Uterus (tissue), 4 donors: ENCODE results near the gene ABAT. TPM values are rescaled to one million over a fixed set of nuclear protein-coding genes. Genes with fewer than 3 reads are reported as not detected.

ENCODE experiments used
- DNase-seq, 2 donors: peaks; one replicate each; pipeline ENCODE4 v3.0.0-alpha.2; 2019 to 2020
- H3K27ac ChIP-seq, 2 donors: fragments of 200-600 bp; sonication (generic); 1 replicate in 1 of 2; 2 replicates in 1 of 2; pipeline ENCODE4 v1.5.1; 2016 to 2018
- H3K27me3 ChIP-seq, 2 donors: fragments of 200-600 bp; sonication (generic); one replicate each; pipeline ENCODE4 v1.5.1; 2018 to 2019; ENCODE audit warnings: control low read depth in 1 of 2
- H3K36me3 ChIP-seq, 2 donors: fragments of 200-600 bp; sonication (generic); one replicate each; pipeline ENCODE4 v1.5.1; 2019; ENCODE audit warnings: control low read depth in 1 of 2
- H3K4me1 ChIP-seq, 2 donors: fragments of 200-600 bp; sonication (generic); one replicate each; pipeline ENCODE4 v1.5.1; 2018 to 2019; ENCODE audit warnings: control low read depth in 1 of 2
- H3K4me3 ChIP-seq, 2 donors: fragments of 200-600 bp; sonication (generic); 1 replicate in 1 of 2; 2 replicates in 1 of 2; pipeline ENCODE4 v1.5.1; 2018 to 2019; ENCODE audit warnings: mild to moderate bottlenecking in 1 of 2
- H3K9me3 ChIP-seq, 2 donors: fragments of 200-600 bp; sonication (generic); one replicate each; pipeline ENCODE4 v1.5.1; 2019; ENCODE audit warnings: control low read depth in 1 of 2
- POLR2A ChIP-seq, 2 donors: fragments of 450-650 bp; IDR thresholded peaks; one replicate each; pipeline ENCODE4 v1.6.1; 2016; ENCODE audit warnings: antibody characterized with exemption in 2 of 2, mild to moderate bottlenecking in 1 of 2, moderate library complexity in 1 of 2
- intact Hi-C: fragments of 100-400 bp; cut with DNase I; formaldehyde crosslinking; loops from one replicate; pipeline ENCODE4 v1.15.1; 2023; ENCODE audit warnings: low total_unique reads
- total RNA-seq, 4 donors: library from RNA; depleted of rRNA in 3 of 4; stranded (reverse); fragments of >200 nt in 3 of 4; gene quantifications; one replicate each; pipeline versions ENCODE4 v1.1.0 to v1.2.4, GENCODE V29; 2014 to 2023
- TF ChIP-seq, protein P1 (sequence below), 4 experiments: fragments of 200-600 bp in 2 of 4; fragments of 450-650 bp in 2 of 4; sonication (generic) in 2 of 4; IDR thresholded peaks; one replicate each; pipeline ENCODE4 v1.5.1; 2016 to 2019; ENCODE audit warnings: antibody characterized with exemption in 4 of 4, mild to moderate bottlenecking in 2 of 4, moderate library complexity in 1 of 4
- donor health status: DM: yes; HTN: yes; CAD: no.

ABAT gene
- total RNA-seq, 4 donors from 2014 or later, result 1.0 to 11.0 (median 6.7) TPM

DNA sequence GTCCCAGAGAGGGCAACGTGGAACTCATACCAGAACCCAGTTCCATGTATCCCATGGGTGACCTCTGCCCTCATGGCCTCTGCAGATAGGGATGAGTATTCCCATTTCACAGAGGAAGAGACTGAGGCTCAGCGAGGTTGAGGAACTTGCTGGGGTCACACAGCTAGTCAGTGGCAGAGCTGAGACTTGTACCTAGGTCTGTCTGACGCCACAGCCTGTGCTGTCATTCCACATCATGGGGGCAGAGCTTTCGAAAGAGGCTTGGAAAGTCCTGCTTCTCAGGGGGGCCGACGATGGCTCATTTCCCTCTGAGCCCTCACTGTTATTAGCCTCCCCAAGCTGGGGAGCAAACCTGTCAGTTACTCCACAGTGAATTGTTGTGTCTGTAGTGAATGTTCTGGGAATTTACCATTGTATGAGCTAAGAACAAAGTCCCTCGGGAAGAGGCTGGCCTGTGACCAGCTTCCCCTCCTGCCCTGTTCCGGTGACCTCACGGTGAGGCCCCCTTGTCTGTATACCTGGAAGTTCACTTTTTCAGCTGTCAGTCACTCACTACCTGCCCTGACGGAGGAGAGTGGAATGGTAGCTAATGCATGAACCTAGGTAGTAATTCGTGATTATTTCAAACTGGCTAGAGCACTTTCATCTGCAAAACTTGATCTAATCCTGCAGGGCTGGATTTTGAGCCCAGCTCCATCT is 44.0 kb upstream of the ABAT start:
- Histone ChIP-seq H3K36me3 (no peaks in the 10 kb centered on the region), H3K4me3 (no peak overlapping the region), H3K9me3 (no peaks in the 10 kb centered on the region), H3K4me1 (no peaks in the 10 kb centered on the region), H3K27ac (no peak overlapping the region), H3K27me3 (no peaks in the 10 kb centered on the region)
- no peak for TF ChIP-seq POLR2A (IDR thresholded peaks at IDR 0.05)
- TF ChIP-seq, protein P1, sequence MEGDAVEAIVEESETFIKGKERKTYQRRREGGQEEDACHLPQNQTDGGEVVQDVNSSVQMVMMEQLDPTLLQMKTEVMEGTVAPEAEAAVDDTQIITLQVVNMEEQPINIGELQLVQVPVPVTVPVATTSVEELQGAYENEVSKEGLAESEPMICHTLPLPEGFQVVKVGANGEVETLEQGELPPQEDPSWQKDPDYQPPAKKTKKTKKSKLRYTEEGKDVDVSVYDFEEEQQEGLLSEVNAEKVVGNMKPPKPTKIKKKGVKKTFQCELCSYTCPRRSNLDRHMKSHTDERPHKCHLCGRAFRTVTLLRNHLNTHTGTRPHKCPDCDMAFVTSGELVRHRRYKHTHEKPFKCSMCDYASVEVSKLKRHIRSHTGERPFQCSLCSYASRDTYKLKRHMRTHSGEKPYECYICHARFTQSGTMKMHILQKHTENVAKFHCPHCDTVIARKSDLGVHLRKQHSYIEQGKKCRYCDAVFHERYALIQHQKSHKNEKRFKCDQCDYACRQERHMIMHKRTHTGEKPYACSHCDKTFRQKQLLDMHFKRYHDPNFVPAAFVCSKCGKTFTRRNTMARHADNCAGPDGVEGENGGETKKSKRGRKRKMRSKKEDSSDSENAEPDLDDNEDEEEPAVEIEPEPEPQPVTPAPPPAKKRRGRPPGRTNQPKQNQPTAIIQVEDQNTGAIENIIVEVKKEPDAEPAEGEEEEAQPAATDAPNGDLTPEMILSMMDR (IDR thresholded peaks at IDR 0.05), result no peak
- intact Hi-C loops, result no loop called here
- DNase-seq, result no peak

DNA sequence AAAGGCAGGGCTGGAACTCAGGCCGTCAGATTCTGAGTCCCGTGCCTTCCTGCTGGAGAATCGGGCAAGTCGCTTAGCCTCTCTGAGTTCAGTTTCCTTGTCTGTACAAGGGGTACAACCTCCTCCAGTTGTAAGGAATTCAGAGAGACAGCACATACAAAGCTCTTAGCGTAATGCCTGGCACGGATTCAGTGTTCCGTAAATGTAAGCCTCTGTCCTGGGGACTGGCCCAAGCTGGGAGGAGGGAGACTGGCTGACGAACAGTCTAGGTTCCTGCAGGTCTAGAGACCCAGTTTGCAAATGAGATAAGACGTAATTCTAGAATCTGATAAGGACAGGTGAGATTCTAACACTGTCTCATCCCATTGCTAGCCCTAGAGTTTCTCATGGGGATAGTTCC is 43.0 kb upstream of the ABAT start:
- Histone ChIP-seq H3K36me3 (no peaks in the 10 kb centered on the region), H3K9me3 (no peaks in the 10 kb centered on the region), H3K4me1 (no peaks in the 10 kb centered on the region), H3K27me3 (no peaks in the 10 kb centered on the region), H3K27ac (no peak overlapping the region), H3K4me3 (no peak overlapping the region)
- TF ChIP-seq POLR2A (IDR thresholded peaks at IDR 0.05), result no peak
- TF ChIP-seq, protein P1 (IDR thresholded peaks at IDR 0.05), result no peak
- no peak for DNase-seq
- intact Hi-C loops, result no loop called here

DNA sequence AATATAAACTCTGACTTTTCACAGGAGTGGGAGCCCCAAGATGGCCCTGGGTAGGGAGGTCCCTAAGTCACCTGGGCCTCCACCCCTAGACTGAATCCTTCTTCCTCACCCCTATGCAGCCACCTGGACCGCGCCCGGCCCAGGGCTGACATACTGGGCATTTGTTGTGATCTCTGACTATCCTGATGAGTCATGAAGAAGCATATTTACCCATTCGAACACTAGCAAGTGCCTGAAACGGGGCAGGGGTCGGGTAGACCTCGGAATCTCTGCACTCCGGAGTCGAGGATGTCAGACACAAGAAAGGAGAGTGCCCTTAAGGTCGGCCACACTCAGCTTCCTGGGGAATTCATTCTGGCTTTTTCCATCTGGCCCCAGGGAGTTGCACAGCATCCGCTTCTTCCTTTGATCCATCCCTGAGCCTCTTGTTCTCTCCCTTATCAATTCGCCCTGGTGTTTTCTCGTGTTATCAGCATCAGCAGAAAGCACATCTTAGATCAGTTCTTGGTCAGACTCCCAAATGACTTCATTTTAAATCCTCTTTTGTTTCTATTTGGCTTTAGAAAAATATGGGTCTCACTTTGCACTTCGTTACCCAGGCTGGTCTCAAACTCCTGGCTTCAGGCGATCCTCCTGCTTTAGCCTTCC is 42.5 kb upstream of the ABAT start:
- Histone ChIP-seq H3K9me3 (no peaks in the 10 kb centered on the region), H3K36me3 (no peaks in the 10 kb centered on the region), H3K27ac (no peak overlapping the region), H3K27me3 (no peaks in the 10 kb centered on the region), H3K4me1 (no peaks in the 10 kb centered on the region), H3K4me3 (no peak overlapping the region)
- TF ChIP-seq, protein P1 (IDR thresholded peaks at IDR 0.05), result no peak
- TF ChIP-seq POLR2A (IDR thresholded peaks at IDR 0.05), result no peak
- no peak for DNase-seq
- intact Hi-C loops, result no loop called here

DNA sequence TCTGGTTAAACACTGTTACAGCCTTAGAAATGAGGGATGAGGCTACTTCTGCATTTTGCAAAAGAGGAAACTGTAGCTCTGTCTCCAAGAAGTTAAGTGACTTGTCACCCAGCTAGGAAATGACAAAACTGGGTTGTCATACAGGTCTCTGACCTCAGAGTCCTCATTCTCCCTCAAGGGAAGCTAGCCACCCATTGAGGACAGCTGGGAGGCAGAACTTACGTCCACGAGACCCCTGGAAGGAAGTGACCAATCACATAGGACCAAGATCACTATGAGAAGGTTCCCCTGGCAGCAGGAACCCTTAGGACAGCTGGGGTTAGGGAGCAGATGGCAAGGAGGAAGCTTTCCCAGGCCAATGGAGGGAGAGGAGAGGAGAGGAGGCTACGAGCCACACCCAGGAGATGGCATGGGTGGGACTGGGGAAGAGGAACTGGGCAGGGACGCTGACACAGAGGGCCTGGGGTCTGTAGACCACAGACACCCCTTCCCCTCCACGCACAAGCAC is 41.7 kb upstream of the ABAT start:
- Histone ChIP-seq H3K27ac (no peak overlapping the region), H3K36me3 (no peaks in the 10 kb centered on the region), H3K4me3 (no peak overlapping the region), H3K9me3 (no peaks in the 10 kb centered on the region), H3K4me1 (no peaks in the 10 kb centered on the region), H3K27me3 (no peaks in the 10 kb centered on the region)
- TF ChIP-seq, protein P1 (IDR thresholded peaks at IDR 0.05), result no peak
- no peak for DNase-seq
- intact Hi-C loops, result no loop called here

DNA sequence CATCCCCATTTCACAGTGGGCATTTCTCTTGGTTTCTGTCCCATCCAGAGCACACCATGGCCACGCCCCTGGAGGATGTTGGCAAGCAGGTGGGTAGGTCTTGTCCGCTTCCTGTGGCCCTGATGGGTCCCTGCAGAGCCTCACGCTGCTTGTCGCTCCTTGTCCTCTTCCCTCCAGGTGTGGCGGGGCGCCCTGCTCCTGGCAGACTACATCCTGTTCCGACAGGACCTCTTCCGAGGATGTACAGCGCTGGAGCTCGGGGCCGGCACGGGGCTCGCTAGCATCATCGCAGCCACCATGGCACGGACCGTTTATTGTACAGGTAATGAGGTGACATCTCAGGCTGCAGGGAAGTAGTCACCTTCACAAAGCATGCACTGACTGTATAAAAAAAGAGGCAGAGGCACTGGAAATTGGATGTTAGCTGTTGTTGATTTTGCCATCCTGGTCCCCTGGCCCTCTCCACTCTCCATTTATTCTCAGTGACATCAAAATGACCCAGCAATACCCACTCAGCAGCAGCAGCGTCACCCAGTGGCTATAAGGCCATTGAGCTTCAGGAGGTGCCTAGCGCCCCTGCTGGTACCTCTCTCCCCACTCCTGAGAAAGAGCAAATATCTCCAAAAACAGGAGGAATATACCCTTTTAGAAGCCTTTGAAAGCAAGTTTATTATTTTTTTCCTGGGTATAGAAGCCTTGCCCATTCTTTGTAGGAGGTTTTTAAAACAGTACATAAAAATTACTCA is 39.3 kb upstream of the ABAT start:
- TF ChIP-seq POLR2A (IDR thresholded peaks at IDR 0.05), result no peak
- TF ChIP-seq, protein P1 (IDR thresholded peaks at IDR 0.05), result no peak
- Histone ChIP-seq H3K9me3 (no peaks in the 10 kb centered on the region), H3K4me1 (no peaks in the 10 kb centered on the region), H3K36me3 (no peaks in the 10 kb centered on the region), H3K27me3 (no peaks in the 10 kb centered on the region), H3K27ac (no peak overlapping the region), H3K4me3 (no peak overlapping the region)
- DNase-seq, result no peak
- intact Hi-C loops, result no loop called here
